Kidney epithelial cell (primary cell): Measurements from ENCODE around the gene POU3F3. TPM values are rescaled to one million over a fixed set of nuclear protein-coding genes. Genes with fewer than 3 reads are reported as not detected.

Experiments used
- DNase-seq: peaks from one replicate; pipeline ENCODE4 v3.0.0-alpha.2; 2010; ENCODE audit warnings: low read depth
- H3K27me3 ChIP-seq: 2 replicates; pipeline ENCODE4 v1.6.0; 2011; ENCODE audit warnings: low read length; ENCODE audit not compliant: control insufficient read depth, insufficient read depth
- H3K36me3 ChIP-seq: 2 replicates; pipeline ENCODE4 v1.5.1; 2011; ENCODE audit warnings: low read length; ENCODE audit not compliant: control insufficient read depth, insufficient read depth
- H3K4me3 ChIP-seq: 2 replicates; pipeline ENCODE4 v1.5.1; 2011; ENCODE audit warnings: low read depth, mild to moderate bottlenecking, control low read depth, low read length
- total RNA-seq: library from RNA; depleted of rRNA; stranded (reverse); fragments of >200 nt; gene quantifications from 2 replicates; pipeline ENCODE4 v1.2.3, GENCODE V29; 2015
- TF ChIP-seq, protein P1 (sequence below): IDR thresholded peaks from 2 replicates; pipeline ENCODE4 v1.5.1; 2011; ENCODE audit warnings: mild to moderate bottlenecking, moderate library complexity, low read length, control low read depth, inconsistent platforms; ENCODE audit not compliant: insufficient read depth, poor library complexity, severe bottlenecking

POU3F3 gene
- total RNA-seq, 1 donor from 2014 or later: 19.0 TPM

GRCh38 chr2:104849618-104850141 is 4.2 kb upstream of the POU3F3 start:
- TF ChIP-seq, protein P1, sequence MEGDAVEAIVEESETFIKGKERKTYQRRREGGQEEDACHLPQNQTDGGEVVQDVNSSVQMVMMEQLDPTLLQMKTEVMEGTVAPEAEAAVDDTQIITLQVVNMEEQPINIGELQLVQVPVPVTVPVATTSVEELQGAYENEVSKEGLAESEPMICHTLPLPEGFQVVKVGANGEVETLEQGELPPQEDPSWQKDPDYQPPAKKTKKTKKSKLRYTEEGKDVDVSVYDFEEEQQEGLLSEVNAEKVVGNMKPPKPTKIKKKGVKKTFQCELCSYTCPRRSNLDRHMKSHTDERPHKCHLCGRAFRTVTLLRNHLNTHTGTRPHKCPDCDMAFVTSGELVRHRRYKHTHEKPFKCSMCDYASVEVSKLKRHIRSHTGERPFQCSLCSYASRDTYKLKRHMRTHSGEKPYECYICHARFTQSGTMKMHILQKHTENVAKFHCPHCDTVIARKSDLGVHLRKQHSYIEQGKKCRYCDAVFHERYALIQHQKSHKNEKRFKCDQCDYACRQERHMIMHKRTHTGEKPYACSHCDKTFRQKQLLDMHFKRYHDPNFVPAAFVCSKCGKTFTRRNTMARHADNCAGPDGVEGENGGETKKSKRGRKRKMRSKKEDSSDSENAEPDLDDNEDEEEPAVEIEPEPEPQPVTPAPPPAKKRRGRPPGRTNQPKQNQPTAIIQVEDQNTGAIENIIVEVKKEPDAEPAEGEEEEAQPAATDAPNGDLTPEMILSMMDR: peak; percentile 73
- peaks cover 36% of the 10 kb centered on the region for H3K27me3 ChIP-seq
- no peaks in the 10 kb centered on the region for H3K36me3 ChIP-seq
- no peak for DNase-seq
- H3K4me3 ChIP-seq: peak overlapping the region; percentile 51

DNA sequence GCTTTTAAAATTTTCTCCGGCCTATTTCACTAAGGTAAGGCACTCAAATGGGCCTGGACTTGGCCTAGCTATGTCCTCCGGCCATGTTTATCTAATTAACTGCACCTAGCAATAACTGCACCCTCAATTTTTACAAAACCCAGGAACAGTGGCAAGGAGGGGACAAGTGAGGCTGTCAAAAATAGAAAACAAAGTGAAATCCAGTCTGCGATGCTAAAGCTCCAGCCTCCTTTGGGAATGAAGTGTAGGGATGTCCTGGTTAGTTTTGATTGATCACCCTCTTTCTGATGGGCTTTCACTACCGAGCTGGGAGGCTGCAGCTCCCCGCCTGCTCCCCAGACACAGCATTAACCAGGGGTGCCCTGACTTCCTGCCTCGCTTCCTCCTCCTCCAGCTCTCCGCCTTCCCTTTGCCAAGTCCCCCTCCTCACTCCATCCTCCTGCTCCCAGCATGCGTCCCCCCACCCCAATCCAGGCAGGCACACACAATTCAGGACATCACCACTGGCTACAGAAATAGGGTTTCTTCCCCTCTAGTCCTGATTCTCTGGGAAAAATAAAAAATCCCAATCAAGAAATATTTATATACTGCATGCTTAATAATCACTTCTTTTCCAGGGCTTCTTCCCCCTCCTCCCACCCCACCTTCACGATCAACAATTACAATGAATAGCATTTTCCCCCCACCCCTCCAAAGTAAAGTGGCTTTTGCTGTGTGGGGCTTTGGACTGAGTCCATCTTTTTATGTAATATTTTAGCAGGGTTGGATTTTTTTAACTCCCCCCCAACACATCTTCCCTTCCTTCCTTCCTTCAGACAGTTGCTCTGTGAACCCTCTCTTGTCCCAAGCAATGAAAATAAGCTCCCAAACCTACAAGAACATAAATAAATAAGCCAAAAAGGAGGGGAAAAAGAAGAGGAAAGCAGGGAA is 3.3 kb upstream of the POU3F3 start:
- no peak for DNase-seq
- Histone ChIP-seq H3K27me3 (peaks cover 30% of the 10 kb centered on the region), H3K4me3 (peak overlapping the region; percentile 51), H3K36me3 (no peaks in the 10 kb centered on the region)
- TF ChIP-seq, protein P1: no peak

DNA sequence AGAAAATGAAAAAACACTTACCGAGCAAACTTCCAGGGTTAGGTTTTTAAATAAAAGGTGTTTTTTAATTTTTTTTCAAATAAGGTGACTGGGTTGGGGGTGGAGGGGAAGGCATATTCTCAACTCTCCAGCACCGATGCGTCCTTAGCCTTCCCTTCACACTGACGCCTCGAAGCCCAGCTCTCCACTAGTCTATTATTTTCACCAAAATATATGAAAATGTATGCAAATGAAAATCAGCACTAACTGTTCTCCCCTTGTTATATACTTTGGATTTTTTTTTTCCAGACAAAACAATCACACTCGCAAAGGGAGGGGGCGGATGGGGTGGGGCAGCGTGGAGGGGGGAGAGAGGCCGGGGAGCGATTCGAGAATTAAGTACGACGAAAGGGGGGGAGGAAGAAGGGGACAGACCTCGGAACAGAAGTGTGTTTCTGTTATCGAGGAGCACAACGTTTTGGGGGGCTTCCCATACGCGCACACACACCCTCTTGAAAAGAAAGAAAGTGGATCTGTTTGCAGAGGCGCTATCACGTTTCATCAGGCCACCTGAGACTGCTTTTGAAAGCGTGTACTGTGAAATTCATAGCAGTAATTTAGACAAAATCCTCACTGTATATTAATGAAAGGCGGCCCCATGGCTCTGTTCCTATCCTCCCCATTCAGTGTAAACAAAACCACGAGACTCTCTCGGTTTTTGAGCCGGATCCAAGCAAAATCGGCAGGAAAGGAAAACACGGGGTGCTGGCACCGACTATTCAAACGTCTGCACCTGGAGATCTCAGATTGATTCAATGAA is 2.4 kb upstream of the POU3F3 start:
- no peaks in the 10 kb centered on the region for H3K36me3 ChIP-seq
- DNase-seq: no peak
- peaks cover 30% of the 10 kb centered on the region for H3K27me3 ChIP-seq
- TF ChIP-seq, protein P1: no peak
- peak overlapping the region; percentile 51 for H3K4me3 ChIP-seq

DNA sequence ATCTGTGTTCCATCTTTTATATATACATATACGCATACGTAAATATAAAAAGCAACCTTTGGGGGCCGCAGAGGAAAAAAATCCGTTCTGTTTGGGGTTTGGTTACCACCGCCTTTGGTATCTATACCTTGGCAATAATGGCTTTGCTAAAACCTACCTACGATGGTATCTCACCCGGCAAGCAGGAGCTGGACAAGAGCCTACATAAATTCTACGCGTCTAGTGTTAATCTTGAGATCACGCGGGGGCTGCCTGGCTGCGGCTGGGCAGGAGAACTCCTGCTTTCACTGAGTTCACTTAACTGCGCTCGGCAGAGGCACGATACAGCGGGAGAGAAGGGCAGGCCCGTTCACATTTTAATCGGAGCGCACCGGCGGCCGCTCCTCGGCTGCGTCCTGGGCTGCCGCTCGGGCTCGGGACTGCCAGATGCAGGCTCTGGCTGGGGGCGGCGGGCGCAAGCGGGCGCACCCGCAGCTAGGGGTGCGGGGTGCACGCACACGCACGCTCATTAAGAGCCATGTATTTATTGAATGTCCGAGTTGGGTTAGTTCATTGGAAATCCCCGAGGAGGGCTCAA is 1.7 kb upstream of the POU3F3 start:
- H3K27me3 ChIP-seq: peaks cover 33% of the 10 kb centered on the region
- DNase-seq: no peak
- TF ChIP-seq, protein P1: no peak
- no peaks in the 10 kb centered on the region for H3K36me3 ChIP-seq
- H3K4me3 ChIP-seq: peak overlapping the region; percentile 51

GRCh38 chr2:104854498-104855220 is 744 bp downstream of the POU3F3 start:
- no peaks in the 10 kb centered on the region for H3K36me3 ChIP-seq
- TF ChIP-seq, protein P1: no peak
- DNase-seq: no peak
- H3K27me3 ChIP-seq: peaks cover 33% of the 10 kb centered on the region
- H3K4me3 ChIP-seq: peak overlapping the region; percentile 70
